Loucy (cell line): ENCODE data around the gene ST8SIA5.

ENCODE experiments used
- H2AFZ ChIP-seq: fragments of 200-600 bp; sonication (generic); 2 replicates; pipeline ENCODE4 v1.6.0; 2016; ENCODE audit warnings: antibody characterized with exemption, mild to moderate bottlenecking, low read length, moderate library complexity
- H3F3A ChIP-seq: fragments of 200-600 bp; 2 replicates; pipeline ENCODE4 v1.6.0; 2016; ENCODE audit warnings: antibody characterized with exemption, low read depth, mild to moderate bottlenecking
- H3K27me3 ChIP-seq: fragments of 200-600 bp; sonication (generic); 2 replicates; pipeline ENCODE4 v1.6.1; 2014; ENCODE audit warnings: low read length, mild to moderate bottlenecking; ENCODE audit not compliant: insufficient read depth, poor library complexity, severe bottlenecking
- H3K36me3 ChIP-seq: fragments of 200-600 bp; sonication (generic); 2 replicates; pipeline ENCODE4 v1.6.1; 2016; ENCODE audit warnings: low read length; ENCODE audit not compliant: insufficient read depth
- H3K4me1 ChIP-seq: fragments of 200-600 bp; sonication (generic); 2 replicates; pipeline ENCODE4 v1.5.1; 2014; ENCODE audit warnings: low read length, mild to moderate bottlenecking; ENCODE audit not compliant: insufficient read depth, poor library complexity, severe bottlenecking
- H3K4me2 ChIP-seq: fragments of 200-600 bp; sonication (generic); 2 replicates; pipeline ENCODE4 v1.6.0; 2014; ENCODE audit warnings: antibody characterized with exemption, low read length, low read depth, mild to moderate bottlenecking; ENCODE audit not compliant: poor library complexity, severe bottlenecking
- H3K4me3 ChIP-seq: fragments of 200-600 bp; sonication (generic); 2 replicates; pipeline ENCODE4 v1.5.1; 2014; ENCODE audit warnings: low read length, mild to moderate bottlenecking, mixed read lengths; ENCODE audit not compliant: poor library complexity, severe bottlenecking
- H3K79me2 ChIP-seq: fragments of 200-600 bp; sonication (generic); 2 replicates; pipeline ENCODE4 v1.6.1; 2014; ENCODE audit warnings: low read length; ENCODE audit not compliant: insufficient read depth
- H3K9ac ChIP-seq: fragments of 200-600 bp; sonication (generic); 2 replicates; pipeline ENCODE4 v1.6.0; 2014; ENCODE audit warnings: mild to moderate bottlenecking, low read depth, low read length, moderate library complexity; ENCODE audit not compliant: poor library complexity, severe bottlenecking
- H3K9me2 ChIP-seq: fragments of 200-600 bp; sonication (generic); replicated peaks from 2 replicates; pipeline ENCODE4 v1.6.1; 2016; ENCODE audit warnings: low read depth, low read length, mixed read lengths
- H3K9me3 ChIP-seq: fragments of 200-600 bp; sonication (generic); 2 replicates; pipeline ENCODE4 v1.6.1; 2014; ENCODE audit warnings: mild to moderate bottlenecking, antibody characterized with exemption, low read length, low read depth; ENCODE audit not compliant: insufficient read depth
- H4K20me1 ChIP-seq: fragments of 200-600 bp; sonication (generic); 2 replicates; pipeline ENCODE4 v1.6.0; 2014; ENCODE audit warnings: antibody characterized with exemption, low read length, mild to moderate bottlenecking; ENCODE audit not compliant: insufficient read depth, poor library complexity, severe bottlenecking
- CTCF ChIP-seq: fragments of 200-600 bp; sonication (generic); conservative IDR thresholded peaks from 2 replicates; pipeline ENCODE4 v1.5.1; 2014; ENCODE audit warnings: mild to moderate bottlenecking, antibody characterized with exemption, low read length
- EZH2phosphoT487 ChIP-seq: fragments of 200-600 bp; IDR thresholded peaks from 2 replicates; pipeline ENCODE4 v1.6.1; 2018; ENCODE audit warnings: antibody characterized with exemption, mild to moderate bottlenecking, moderate library complexity, borderline replicate concordance

Gene ST8SIA5

GRCh38 chr18:46728219-46728930 lies 28.5 kb downstream of the ST8SIA5 start:
- Histone ChIP-seq H3K9me2 (no peaks in the 10 kb centered on the region), H3K4me2 (no peak overlapping the region), H3F3A (no peaks in the 10 kb centered on the region), H3K79me2 (no peaks in the 10 kb centered on the region), H3K4me1 (no peaks in the 10 kb centered on the region), H4K20me1 (no peaks in the 10 kb centered on the region), H3K9me3 (peaks cover 7% of the 10 kb centered on the region; the same call in 1 of the 2 replicates), H3K27me3 (no peaks in the 10 kb centered on the region), H2AFZ (no peak overlapping the region), H3K4me3 (no peak overlapping the region), H3K9ac (no peak overlapping the region), H3K36me3 (no peaks in the 10 kb centered on the region)
- TF ChIP-seq EZH2phosphoT487 (no peak), CTCF (no peak)

GRCh38 chr18:46727177-46727576 lies 29.7 kb downstream of the ST8SIA5 start:
- H3K36me3 ChIP-seq: no peaks in the 10 kb centered on the region
- H3K4me3 ChIP-seq: no peak overlapping the region
- no peak overlapping the region for H3K9ac ChIP-seq
- H2AFZ ChIP-seq: no peak overlapping the region
- no peak overlapping the region for H3K4me2 ChIP-seq
- no peaks in the 10 kb centered on the region for H3K27me3 ChIP-seq
- H3K4me1 ChIP-seq: no peaks in the 10 kb centered on the region
- H4K20me1 ChIP-seq: no peaks in the 10 kb centered on the region
- H3K9me2 ChIP-seq: no peaks in the 10 kb centered on the region
- H3K9me3 ChIP-seq: peaks cover 7% of the 10 kb centered on the region; the same call in 1 of the 2 replicates
- TF ChIP-seq EZH2phosphoT487 (no peak), CTCF (no peak)
- H3K79me2 ChIP-seq: no peaks in the 10 kb centered on the region
- H3F3A ChIP-seq: no peaks in the 10 kb centered on the region

GRCh38 chr18:46725310-46725709 lies 31.5 kb downstream of the ST8SIA5 start:
- no peaks in the 10 kb centered on the region for H3K79me2 ChIP-seq
- H3F3A ChIP-seq: no peaks in the 10 kb centered on the region
- H2AFZ ChIP-seq: no peak overlapping the region
- H3K9ac ChIP-seq: no peak overlapping the region
- no peak overlapping the region for H3K4me2 ChIP-seq
- no peak overlapping the region for H3K4me3 ChIP-seq
- no peaks in the 10 kb centered on the region for H4K20me1 ChIP-seq
- no peaks in the 10 kb centered on the region for H3K9me2 ChIP-seq
- TF ChIP-seq EZH2phosphoT487 (no peak), CTCF (no peak)
- H3K4me1 ChIP-seq: no peaks in the 10 kb centered on the region
- H3K36me3 ChIP-seq: no peaks in the 10 kb centered on the region
- no peaks in the 10 kb centered on the region for H3K27me3 ChIP-seq
- peaks cover 3% of the 10 kb centered on the region; the same call in 1 of the 2 replicates for H3K9me3 ChIP-seq
